GM23338 (cell line): ENCODE results near the gene KMT2E. TPM values are rescaled to one million over a fixed set of nuclear protein-coding genes. Genes with fewer than 3 reads are reported as not detected.

Experiments
- ATAC-seq: fragments of 200-7000 bp; cut with Tn5 transposase; 3 replicates; pipeline ENCODE4 v1.9.1; 2020
- DNase-seq: peaks from one replicate; pipeline ENCODE4 v3.0.0-alpha.2; 2015; ENCODE audit warnings: low spot score
- H2AFZ ChIP-seq: fragments of 200-600 bp; sonication (generic); 2 replicates; pipeline ENCODE4 v1.8.0; 2016; ENCODE audit warnings: antibody characterized with exemption, mild to moderate bottlenecking, moderate library complexity
- H3F3A ChIP-seq: fragments of 200-600 bp; sonication (generic); replicated peaks from 2 replicates; pipeline ENCODE4 v1.8.0; 2017; ENCODE audit warnings: antibody characterized with exemption, mixed run types, low read depth
- H3K27ac ChIP-seq: fragments of 200-600 bp; sonication (generic); 2 replicates; pipeline ENCODE4 v1.6.1; 2016; ENCODE audit warnings: low read depth
- H3K27me3 ChIP-seq: fragments of 200-600 bp; sonication (generic); 2 replicates; pipeline ENCODE4 v1.8.0; 2016; ENCODE audit warnings: mild to moderate bottlenecking, mixed run types, moderate library complexity; ENCODE audit not compliant: insufficient read depth
- H3K36me3 ChIP-seq: fragments of 200-600 bp; sonication (generic); 2 replicates; pipeline ENCODE4 v1.8.0; 2016; ENCODE audit warnings: mild to moderate bottlenecking; ENCODE audit not compliant: insufficient read depth
- H3K4me1 ChIP-seq: fragments of 200-600 bp; sonication (generic); 2 replicates; pipeline ENCODE4 v1.8.0; 2016; ENCODE audit warnings: mild to moderate bottlenecking, moderate library complexity; ENCODE audit not compliant: insufficient read depth
- H3K4me2 ChIP-seq: fragments of 200-600 bp; sonication (generic); 2 replicates; pipeline ENCODE4 v1.7.1; 2017; ENCODE audit warnings: mixed run types
- H3K4me3 ChIP-seq: fragments of 200-600 bp; sonication (generic); 2 replicates; pipeline ENCODE4 v1.6.1; 2016; ENCODE audit warnings: mixed run types
- H3K79me2 ChIP-seq: fragments of 200-600 bp; sonication (generic); replicated peaks from 2 replicates; pipeline ENCODE4 v1.8.0; 2017; ENCODE audit warnings: mild to moderate bottlenecking; ENCODE audit not compliant: insufficient read depth
- H3K9me2 ChIP-seq: fragments of 200-600 bp; sonication (generic); 2 replicates; pipeline ENCODE4 v1.8.0; 2017; ENCODE audit not compliant: insufficient read depth
- H4K20me1 ChIP-seq: fragments of 200-600 bp; sonication (generic); replicated peaks from 2 replicates; pipeline ENCODE4 v1.8.0; 2017; ENCODE audit warnings: mild to moderate bottlenecking; ENCODE audit not compliant: insufficient read depth
- H3K27ac Mint-ChIP-seq: 2 replicates; pipeline ENCODE4 v1.8.0; 2020; ENCODE audit warnings: inconsistent platforms, mild to moderate bottlenecking, moderate library complexity, mixed read lengths
- H3K27me3 Mint-ChIP-seq: 3 replicates; pipeline ENCODE4 v1.8.0; 2022; ENCODE audit warnings: low read depth, mild to moderate bottlenecking, moderate library complexity, mixed read lengths, inconsistent platforms; ENCODE audit not compliant: insufficient read depth, poor library complexity
- H3K36me3 Mint-ChIP-seq: 3 replicates; pipeline ENCODE4 v1.8.0; 2021; ENCODE audit warnings: low read depth, mild to moderate bottlenecking, inconsistent platforms, moderate library complexity, mixed read lengths
- H3K4me1 Mint-ChIP-seq: 3 replicates; pipeline ENCODE4 v1.8.0; 2020; ENCODE audit warnings: mild to moderate bottlenecking, inconsistent platforms, mixed read lengths
- H3K4me3 Mint-ChIP-seq: 3 replicates; pipeline ENCODE4 v1.8.0; 2021; ENCODE audit warnings: moderate library complexity, mild to moderate bottlenecking, inconsistent platforms, mixed read lengths
- H3K9me3 Mint-ChIP-seq: 3 replicates; pipeline ENCODE4 v1.8.0; 2020; ENCODE audit warnings: moderate library complexity, mild to moderate bottlenecking, inconsistent platforms, mixed read lengths
- CREB1 ChIP-seq: fragments of 250-450 bp; sonication (Bioruptor Pico); IDR thresholded peaks from 2 replicates; pipeline ENCODE4 v1.5.0; 2020; ENCODE audit warnings: low read depth, mild to moderate bottlenecking, moderate library complexity
- ETS1 ChIP-seq: IDR thresholded peaks from 2 replicates; pipeline ENCODE4 v1.6.1; 2016; ENCODE audit warnings: antibody characterized with exemption
- EZH2 ChIP-seq: fragments of 200-600 bp; sonication (generic); IDR thresholded peaks from one replicate; pipeline ENCODE4 v1.8.0; 2017; ENCODE audit warnings: antibody characterized with exemption, mild to moderate bottlenecking, low read depth; ENCODE audit not compliant: unreplicated experiment
- EZH2phosphoT487 ChIP-seq: fragments of 200-600 bp; sonication (generic); IDR thresholded peaks from one replicate; pipeline ENCODE4 v1.8.1; 2018; ENCODE audit warnings: antibody characterized with exemption; ENCODE audit not compliant: unreplicated experiment
- JUNB ChIP-seq: IDR thresholded peaks from one replicate; pipeline ENCODE4 v1.6.1; 2016; ENCODE audit warnings: antibody characterized with exemption; ENCODE audit not compliant: unreplicated experiment
- NANOG ChIP-seq: IDR thresholded peaks from 2 replicates; pipeline ENCODE4 v1.6.1; 2016; ENCODE audit warnings: antibody characterized with exemption, borderline replicate concordance
- POLR2AphosphoS5 ChIP-seq: IDR thresholded peaks from 2 replicates; pipeline ENCODE4 v1.6.1; 2016; ENCODE audit warnings: antibody characterized with exemption, low read depth
- REST ChIP-seq: IDR thresholded peaks from one replicate; pipeline ENCODE4 v1.6.1; 2018; ENCODE audit warnings: antibody characterized with exemption; ENCODE audit not compliant: unreplicated experiment
- STAT1 ChIP-seq: IDR thresholded peaks from one replicate; pipeline ENCODE4 v1.6.1; 2016; ENCODE audit warnings: antibody characterized with exemption; ENCODE audit not compliant: unreplicated experiment
- ZNF114 ChIP-seq: fragments of 250-450 bp; sonication (Bioruptor Pico); IDR thresholded peaks from 2 replicates; pipeline ENCODE4 v1.5.0; 2020; ENCODE audit warnings: mild to moderate bottlenecking, moderate library complexity
- ZNF331 ChIP-seq: fragments of 250-450 bp; sonication (Bioruptor Pico); IDR thresholded peaks from 2 replicates; pipeline ENCODE4 v1.5.0; 2020; ENCODE audit warnings: low read depth, mild to moderate bottlenecking, moderate library complexity
- polyA plus RNA-seq: library from polyadenylated mRNA; unstranded; fragments of >200 nt; fragmentation: Nextera tagmentation; extraction: Ambion mirVana; gene quantifications from 2 replicates; pipeline ENCODE4 v1.2.1, GENCODE V29; 2016
- total RNA-seq: library from RNA; depleted of rRNA; stranded (reverse); fragments of >200 nt; shearing (Covaris generic); gene quantifications from 2 replicates; pipeline ENCODE4 v1.2.3, GENCODE V29; 2014
- TF ChIP-seq, protein P1 (sequence below), 2 experiments: fragments of 200-600 bp in 1 of 2; sonication (generic) in 1 of 2; conservative IDR thresholded peaks; 2 replicates each; pipeline versions ENCODE4 v1.5.1 to v1.6.1; 2016 to 2017; ENCODE audit warnings: antibody characterized with exemption in 2 of 2, low read depth in 2 of 2, mild to moderate bottlenecking in 2 of 2, moderate library complexity in 1 of 2

The KMT2E gene
- total and polyA plus RNA-seq, 2 experiments from 2014 or later, result 50.2 to 70.9 TPM

GRCh38 chr7:104992306-104992705, 21.7 kb upstream of the KMT2E start:
- peaks cover 18% of the 10 kb centered on the region; the same call in 2 of the 3 replicates for H3K36me3 Mint-ChIP-seq

More at GRCh38 chr7:104992306-104992705, 21.7 kb upstream of the KMT2E start:
- peaks cover 18% of the 10 kb centered on the region for H3K4me1 ChIP-seq
- no peak overlapping the region for H3K4me3 Mint-ChIP-seq
- no peaks in the 10 kb centered on the region for H3K36me3 ChIP-seq
- DNase-seq (no peak), ATAC-seq (no peak)
- no peaks in the 10 kb centered on the region for H3K9me3 Mint-ChIP-seq
- no peak overlapping the region for H3K27ac Mint-ChIP-seq
- H3K27me3 Mint-ChIP-seq, result no peaks in the 10 kb centered on the region
- H3K27ac ChIP-seq, result no peak overlapping the region
- H3K4me1 Mint-ChIP-seq, result peaks cover 24% of the 10 kb centered on the region; the same call in 2 of the 3 replicates
- H3K4me2 ChIP-seq, result no peak overlapping the region
- H3K79me2 ChIP-seq, result no peaks in the 10 kb centered on the region; the same call in 1 of the 2 replicates
- no peaks in the 10 kb centered on the region for H3F3A ChIP-seq
- H3K9me2 ChIP-seq, result no peaks in the 10 kb centered on the region
- H3K27me3 ChIP-seq, result no peaks in the 10 kb centered on the region
- H3K4me3 ChIP-seq, result no peak overlapping the region
- no peak for TF ChIP-seq ZNF114 (CRISPR knock-in tag)
- no peak for TF ChIP-seq EZH2phosphoT487
- TF ChIP-seq ETS1, result no peak
- TF ChIP-seq CREB1 (CRISPR knock-in tag), result no peak
- TF ChIP-seq POLR2AphosphoS5, result no peak
- TF ChIP-seq, protein P1, sequence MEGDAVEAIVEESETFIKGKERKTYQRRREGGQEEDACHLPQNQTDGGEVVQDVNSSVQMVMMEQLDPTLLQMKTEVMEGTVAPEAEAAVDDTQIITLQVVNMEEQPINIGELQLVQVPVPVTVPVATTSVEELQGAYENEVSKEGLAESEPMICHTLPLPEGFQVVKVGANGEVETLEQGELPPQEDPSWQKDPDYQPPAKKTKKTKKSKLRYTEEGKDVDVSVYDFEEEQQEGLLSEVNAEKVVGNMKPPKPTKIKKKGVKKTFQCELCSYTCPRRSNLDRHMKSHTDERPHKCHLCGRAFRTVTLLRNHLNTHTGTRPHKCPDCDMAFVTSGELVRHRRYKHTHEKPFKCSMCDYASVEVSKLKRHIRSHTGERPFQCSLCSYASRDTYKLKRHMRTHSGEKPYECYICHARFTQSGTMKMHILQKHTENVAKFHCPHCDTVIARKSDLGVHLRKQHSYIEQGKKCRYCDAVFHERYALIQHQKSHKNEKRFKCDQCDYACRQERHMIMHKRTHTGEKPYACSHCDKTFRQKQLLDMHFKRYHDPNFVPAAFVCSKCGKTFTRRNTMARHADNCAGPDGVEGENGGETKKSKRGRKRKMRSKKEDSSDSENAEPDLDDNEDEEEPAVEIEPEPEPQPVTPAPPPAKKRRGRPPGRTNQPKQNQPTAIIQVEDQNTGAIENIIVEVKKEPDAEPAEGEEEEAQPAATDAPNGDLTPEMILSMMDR (conservative IDR thresholded peaks at IDR 0.05; ENCODE audit: low read depth in 2 of 2), result no peak
- TF ChIP-seq JUNB, result no peak
- TF ChIP-seq EZH2, result no peak
- no peak for TF ChIP-seq ZNF331 (CRISPR knock-in tag)
- no peak for TF ChIP-seq STAT1
- TF ChIP-seq REST, result no peak
- no peak for TF ChIP-seq NANOG
- H2AFZ ChIP-seq, result no peak overlapping the region
- H4K20me1 ChIP-seq, result peaks cover 58% of the 10 kb centered on the region
